Measurements from ENCODE around the gene NUFIP1. TPM values are rescaled to one million over a fixed set of nuclear protein-coding genes. Genes with fewer than 3 reads are reported as not detected.

NUFIP1 gene
- total and polyA plus RNA-seq, 5 donors: 2.1 to 4.6 (median 3.4) TPM

DNA sequence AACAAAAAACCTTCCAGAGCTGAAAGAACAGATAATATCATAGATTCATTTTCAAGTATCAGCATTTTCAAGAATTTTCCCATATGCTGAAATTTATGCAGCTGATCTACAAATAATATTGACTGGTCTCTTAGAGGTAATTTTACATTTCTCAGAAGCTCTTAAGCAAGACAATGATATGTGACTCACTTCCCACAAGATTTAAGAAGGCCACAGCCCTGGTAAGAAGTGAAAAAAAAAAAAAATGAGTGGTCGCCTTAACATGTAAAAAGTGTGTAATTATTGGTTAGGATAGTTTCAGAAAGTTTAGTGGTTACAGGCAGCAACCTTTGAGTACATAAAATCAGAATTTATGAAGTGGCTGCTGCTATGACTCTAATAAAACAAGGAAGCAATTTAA is 54.5 kb downstream of the NUFIP1 start:
- H3K9me3 ChIP-seq (ENCODE audit: control insufficient read depth, low read length): no peaks in the 10 kb centered on the region
- no peak overlapping the region for H3K4me3 ChIP-seq (ENCODE audit: low read length)
- intact Hi-C loops (cut with DNase I): no loop called here
- H3K27ac ChIP-seq (ENCODE audit: low read length): no peak overlapping the region
- ATAC-seq (no peak), DNase-seq (no peak)
- no peaks in the 10 kb centered on the region for H3K27me3 ChIP-seq (ENCODE audit: control insufficient read depth, insufficient read depth)
- peaks cover 6% of the 10 kb centered on the region for H3K4me1 ChIP-seq (ENCODE audit: control insufficient read depth, insufficient read depth, low read length)
- 0% methylated on average over 1 of the region's 1 CpG for WGBS

DNA sequence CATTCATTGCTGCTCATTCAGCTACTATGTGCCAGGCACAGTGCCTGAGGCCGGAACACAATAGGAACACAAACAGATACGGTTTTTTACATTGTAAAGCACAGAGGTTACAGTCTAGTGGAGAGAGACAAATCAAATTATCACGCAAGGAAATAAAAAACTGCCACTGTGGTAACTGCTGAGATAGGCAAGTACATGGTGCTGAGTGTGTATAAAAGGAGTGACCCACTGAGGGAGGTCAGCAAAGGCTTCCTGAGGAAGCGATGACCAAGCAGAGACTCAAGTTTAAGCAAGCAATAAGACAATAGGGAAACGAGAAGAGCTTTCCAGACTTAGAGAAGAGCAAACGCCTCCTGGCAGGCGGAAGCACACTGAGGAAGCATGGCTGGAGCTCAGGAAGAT is 56.4 kb downstream of the NUFIP1 start:
- Histone ChIP-seq H3K4me1 (ENCODE audit: control insufficient read depth, insufficient read depth, low read length) (peaks cover 6% of the 10 kb centered on the region), H3K4me3 (ENCODE audit: low read length) (no peak overlapping the region), H3K27me3 (ENCODE audit: control insufficient read depth, insufficient read depth) (no peaks in the 10 kb centered on the region), H3K9me3 (ENCODE audit: control insufficient read depth, low read length) (no peaks in the 10 kb centered on the region), H3K27ac (ENCODE audit: low read length) (peak overlapping the region; percentile 84)
- ATAC-seq (peak; percentile 92 to 96), DNase-seq (peak; percentile 49 to 72 (median 62))
- intact Hi-C loops (cut with DNase I): no loop called here
- WGBS: 47% methylated on average over 7 of the region's 7 CpGs

DNA sequence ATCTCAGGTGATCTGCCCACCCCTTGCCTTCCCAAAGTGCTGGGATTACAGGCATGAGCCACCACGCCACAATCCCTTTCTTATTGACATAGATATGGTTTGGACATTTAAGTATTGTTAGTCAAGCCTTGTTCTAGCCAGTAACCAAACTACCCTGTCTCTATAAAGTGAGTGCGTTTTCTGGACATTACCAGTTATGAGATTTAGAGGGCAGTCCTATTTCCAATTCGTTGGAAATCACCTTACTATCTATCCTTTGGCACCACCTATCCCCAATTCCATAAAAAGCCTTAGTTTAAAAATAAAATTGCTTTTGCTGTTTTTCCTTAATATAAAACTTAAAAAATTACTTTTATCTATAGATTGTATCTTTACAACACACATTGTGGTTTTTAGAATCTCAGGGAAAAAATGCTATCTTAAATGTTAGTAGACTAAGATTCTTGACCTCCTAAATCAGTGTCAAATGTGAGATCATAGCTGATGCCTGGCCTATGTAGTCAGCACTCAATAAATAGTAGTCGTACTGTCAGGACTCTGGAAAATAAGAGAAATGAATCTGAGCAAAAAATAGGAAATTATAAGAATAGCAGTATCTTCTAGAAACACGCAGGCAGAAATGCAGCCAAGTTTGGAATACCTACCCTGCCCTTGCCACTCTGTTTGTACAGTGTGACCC is 57.0 kb downstream of the NUFIP1 start:
- 42% methylated on average over 5 of the region's 5 CpGs for WGBS
- Histone ChIP-seq H3K4me1 (ENCODE audit: control insufficient read depth, insufficient read depth, low read length) (peaks cover 6% of the 10 kb centered on the region), H3K4me3 (ENCODE audit: low read length) (no peak overlapping the region), H3K27ac (ENCODE audit: low read length) (peak overlapping the region; percentile 84), H3K9me3 (ENCODE audit: control insufficient read depth, low read length) (no peaks in the 10 kb centered on the region), H3K27me3 (ENCODE audit: control insufficient read depth, insufficient read depth) (no peaks in the 10 kb centered on the region)
- intact Hi-C loops (cut with DNase I): no loop called here
- DNase-seq (no peak), ATAC-seq (peak; percentile 52 to 70)

DNA sequence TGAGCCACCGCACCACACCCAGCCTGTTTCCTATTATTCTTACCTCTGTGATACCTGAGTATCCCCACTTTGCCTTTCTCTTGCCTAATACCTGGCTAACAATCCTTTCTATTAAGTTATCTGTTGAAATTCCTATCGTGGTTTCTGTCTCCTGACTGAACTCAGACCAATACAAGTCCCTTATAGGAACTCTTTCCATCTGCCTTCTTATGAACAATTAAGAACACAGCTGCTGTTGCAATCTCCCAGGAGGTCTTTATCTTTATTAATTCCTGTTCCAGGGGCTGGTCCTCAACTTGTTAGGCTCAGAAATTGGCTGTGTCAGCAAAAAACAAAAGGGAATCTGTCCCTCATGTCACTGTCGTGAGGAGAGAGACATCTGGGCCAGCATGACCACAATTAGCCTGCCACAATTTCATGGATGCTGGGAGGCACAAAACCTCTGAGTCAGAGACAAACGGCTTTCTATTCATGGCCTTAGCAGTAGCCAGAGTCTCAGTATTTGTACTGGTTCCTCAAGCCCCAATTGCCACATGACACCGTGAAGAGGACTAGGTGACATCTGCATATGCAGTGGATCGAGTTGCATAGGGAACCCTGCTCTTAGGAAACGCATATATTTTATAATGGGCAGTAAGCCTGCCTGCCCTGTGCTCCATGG is 58.2 kb downstream of the NUFIP1 start:
- Histone ChIP-seq H3K27me3 (ENCODE audit: control insufficient read depth, insufficient read depth) (no peaks in the 10 kb centered on the region), H3K9me3 (ENCODE audit: control insufficient read depth, low read length) (no peaks in the 10 kb centered on the region), H3K4me1 (ENCODE audit: control insufficient read depth, insufficient read depth, low read length) (peaks cover 6% of the 10 kb centered on the region), H3K27ac (ENCODE audit: low read length) (no peak overlapping the region), H3K4me3 (ENCODE audit: low read length) (no peak overlapping the region)
- 66% methylated on average over 7 of the region's 7 CpGs for WGBS
- intact Hi-C loops (cut with DNase I): no loop called here
- no peak for DNase-seq
- no peak for ATAC-seq

DNA sequence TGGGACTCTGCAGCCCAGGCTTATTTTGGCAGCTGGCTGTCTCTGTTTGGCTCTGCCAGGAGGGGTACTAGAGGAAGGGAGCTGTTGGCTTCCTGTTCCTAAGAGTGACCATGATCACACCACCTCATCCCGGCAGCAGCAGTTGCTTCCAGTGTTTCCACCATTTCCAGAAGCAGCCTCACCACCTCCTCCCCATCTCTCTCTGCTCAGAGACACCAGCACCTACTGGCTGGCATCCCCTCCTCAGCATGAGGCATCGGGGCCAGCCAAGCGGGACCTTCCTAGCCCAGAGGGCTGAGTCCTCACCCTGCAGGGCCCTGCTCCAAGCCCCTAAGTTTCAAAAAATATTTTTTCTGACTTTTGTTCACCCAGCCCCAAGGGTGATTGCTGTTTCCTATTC is 59.0 kb downstream of the NUFIP1 start:
- ATAC-seq (peak in 1 of 2 donors; percentile 10), DNase-seq (peak in 1 of 3 donors; percentile 22)
- H3K27me3 ChIP-seq (ENCODE audit: control insufficient read depth, insufficient read depth): no peaks in the 10 kb centered on the region
- no peak overlapping the region for H3K4me3 ChIP-seq (ENCODE audit: low read length)
- peaks cover 6% of the 10 kb centered on the region for H3K4me1 ChIP-seq (ENCODE audit: control insufficient read depth, insufficient read depth, low read length)
- 67% methylated on average over 3 of the region's 3 CpGs for WGBS
- no peak overlapping the region for H3K27ac ChIP-seq (ENCODE audit: low read length)
- intact Hi-C loops (cut with DNase I): no loop called here
- no peaks in the 10 kb centered on the region for H3K9me3 ChIP-seq (ENCODE audit: control insufficient read depth, low read length)

DNA sequence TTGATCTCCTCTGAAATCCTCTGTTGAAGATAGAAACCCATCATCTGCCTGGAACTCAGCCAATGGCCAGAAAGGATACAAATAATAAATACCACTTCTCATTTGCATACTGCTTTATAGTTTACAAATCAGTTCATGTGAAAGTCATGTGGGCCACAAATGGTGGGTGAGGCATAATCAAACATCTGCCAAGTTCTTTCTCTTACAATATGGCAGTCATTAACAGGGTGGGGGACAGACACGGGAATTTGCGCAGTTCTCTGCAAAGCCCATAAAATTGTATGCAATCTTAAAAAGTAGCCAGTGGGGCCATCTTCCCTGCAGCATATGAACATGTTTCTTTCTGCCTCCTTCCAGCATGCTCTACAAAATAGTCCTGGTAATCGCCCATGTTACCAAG is 59.6 kb downstream of the NUFIP1 start:
- intact Hi-C loops (cut with DNase I): no loop called here
- Histone ChIP-seq H3K9me3 (ENCODE audit: control insufficient read depth, low read length) (no peaks in the 10 kb centered on the region), H3K27ac (ENCODE audit: low read length) (no peak overlapping the region), H3K4me3 (ENCODE audit: low read length) (no peak overlapping the region), H3K27me3 (ENCODE audit: control insufficient read depth, insufficient read depth) (no peaks in the 10 kb centered on the region), H3K4me1 (ENCODE audit: control insufficient read depth, insufficient read depth, low read length) (peaks cover 6% of the 10 kb centered on the region)
- no peak for DNase-seq
- ATAC-seq: no peak
- WGBS: 92% methylated on average over 3 of the region's 3 CpGs

DNA sequence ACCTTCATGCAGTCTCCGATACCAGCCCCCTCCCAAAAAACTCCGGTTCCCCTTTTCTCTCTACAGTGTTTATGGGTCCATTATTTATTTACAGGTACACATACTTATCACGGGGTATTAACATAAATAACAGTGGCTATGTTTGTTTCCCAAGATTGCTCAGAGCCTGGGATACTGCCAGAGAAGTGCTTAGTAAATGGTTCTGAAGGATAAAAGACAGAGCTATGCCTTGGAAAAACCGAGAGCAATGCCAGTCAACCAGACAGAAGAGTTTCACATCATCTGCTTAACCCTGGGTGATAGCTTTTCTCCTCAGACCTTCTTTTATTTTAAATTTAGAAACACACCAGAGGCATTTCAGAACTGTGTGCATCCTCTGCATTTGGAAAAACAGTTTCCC is 61.3 kb downstream of the NUFIP1 start:
- intact Hi-C loops (cut with DNase I): no loop called here
- no peak for ATAC-seq

DNA sequence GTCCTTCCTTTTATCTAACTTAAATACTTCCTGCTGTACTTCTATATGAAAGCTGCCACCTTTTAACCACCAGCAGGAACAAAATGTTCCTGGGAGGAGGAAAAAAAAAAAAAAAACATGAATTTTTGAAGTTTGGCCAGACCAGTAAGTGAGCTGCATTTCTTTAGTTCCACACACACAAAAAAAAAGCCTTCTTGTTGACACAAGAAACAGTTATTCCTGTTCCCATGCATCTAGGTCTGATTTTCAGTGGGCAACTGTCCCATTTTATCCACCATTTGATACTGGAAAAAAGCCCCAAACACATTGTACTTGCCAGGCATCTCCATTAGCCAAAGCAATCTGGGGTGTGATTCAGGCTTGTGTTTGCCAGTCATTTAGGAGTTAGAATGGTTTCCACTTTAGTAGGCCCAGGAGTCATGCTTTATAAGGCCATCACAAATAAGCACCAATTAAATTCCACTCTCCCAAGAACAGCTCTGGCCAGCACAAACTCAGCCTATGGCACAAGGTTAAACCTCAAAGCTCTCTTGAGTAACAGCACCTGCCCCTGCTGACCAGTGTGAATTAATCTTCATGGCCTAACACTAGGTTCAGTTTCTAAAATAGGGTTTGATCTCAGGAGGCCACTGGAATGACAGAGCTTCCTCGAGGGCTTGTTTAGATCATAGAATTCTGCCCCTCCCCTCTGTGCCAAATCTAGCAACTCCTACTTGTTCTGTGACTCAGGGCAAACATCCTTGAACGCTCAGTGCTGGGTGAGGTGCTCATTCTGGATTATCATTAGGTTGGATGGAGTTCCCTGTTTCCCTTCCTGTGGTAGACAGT is 67.1 kb downstream of the NUFIP1 start:
- peak overlapping the region; percentile 100 for H3K27ac ChIP-seq (ENCODE audit: low read length)
- DNase-seq (peak in 1 of 3 donors; percentile 19), ATAC-seq (peak; percentile 35 to 53)
- WGBS: 13% methylated on average over 2 of the region's 2 CpGs
- H3K9me3 ChIP-seq (ENCODE audit: control insufficient read depth, low read length): no peaks in the 10 kb centered on the region
- H3K27me3 ChIP-seq (ENCODE audit: control insufficient read depth, insufficient read depth): no peaks in the 10 kb centered on the region
- peaks cover 3% of the 10 kb centered on the region for H3K4me1 ChIP-seq (ENCODE audit: control insufficient read depth, insufficient read depth, low read length)
- no peak overlapping the region for H3K4me3 ChIP-seq (ENCODE audit: low read length)
- intact Hi-C loops (cut with DNase I): no loop called here

More for the DNA sequence above, 61.3 kb downstream of the NUFIP1 start:
- H3K4me1 ChIP-seq (ENCODE audit: control insufficient read depth, insufficient read depth, low read length): peaks cover under 1% of the 10 kb centered on the region
- no peak overlapping the region for H3K27ac ChIP-seq (ENCODE audit: low read length)
- H3K27me3 ChIP-seq (ENCODE audit: control insufficient read depth, insufficient read depth): no peaks in the 10 kb centered on the region
- no peak overlapping the region for H3K4me3 ChIP-seq (ENCODE audit: low read length)
- DNase-seq: no peak
- H3K9me3 ChIP-seq (ENCODE audit: control insufficient read depth, low read length): no peaks in the 10 kb centered on the region
- 74% methylated on average over 4 of the region's 4 CpGs for WGBS

DNA sequence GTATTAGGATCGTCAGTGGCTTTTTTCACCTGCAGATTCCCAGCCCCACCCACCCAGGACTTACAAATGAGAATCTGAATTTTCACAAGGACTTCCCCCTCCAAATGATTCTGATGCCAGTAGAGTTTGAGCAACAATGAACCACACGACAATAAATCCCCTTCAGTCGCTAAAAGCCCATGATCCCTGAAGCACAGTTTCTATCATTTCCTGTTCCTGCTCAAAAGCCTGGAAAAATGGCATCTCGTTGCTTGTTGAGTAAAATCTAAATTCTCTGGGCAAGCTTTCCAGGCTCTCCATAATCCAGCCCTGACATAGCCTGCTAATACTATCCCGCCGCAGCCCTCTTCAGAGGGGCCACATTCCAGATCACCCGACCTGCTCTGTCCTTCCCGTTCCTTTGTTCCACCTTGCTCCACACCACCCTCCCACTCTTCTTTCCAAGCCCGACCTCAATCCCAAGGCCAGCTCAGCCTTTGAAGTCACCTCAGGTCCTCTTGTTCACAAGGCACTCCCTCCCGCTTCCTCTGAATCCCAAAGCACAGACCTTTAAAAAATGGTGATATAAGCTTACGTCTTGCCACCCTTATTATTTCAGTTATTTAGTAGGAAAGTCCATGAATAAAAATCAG is 67.9 kb downstream of the NUFIP1 start:
- peaks cover 3% of the 10 kb centered on the region for H3K4me1 ChIP-seq (ENCODE audit: control insufficient read depth, insufficient read depth, low read length)
- no peaks in the 10 kb centered on the region for H3K27me3 ChIP-seq (ENCODE audit: control insufficient read depth, insufficient read depth)
- WGBS: 77% methylated on average over 11 of the region's 11 CpGs
- H3K27ac ChIP-seq (ENCODE audit: low read length): peak overlapping the region; percentile 100
- H3K9me3 ChIP-seq (ENCODE audit: control insufficient read depth, low read length): no peaks in the 10 kb centered on the region
- H3K4me3 ChIP-seq (ENCODE audit: low read length): no peak overlapping the region
- no peak for ATAC-seq
- intact Hi-C loops (cut with DNase I): no loop called here
- DNase-seq: peak in 1 of 3 donors; percentile 26

DNA sequence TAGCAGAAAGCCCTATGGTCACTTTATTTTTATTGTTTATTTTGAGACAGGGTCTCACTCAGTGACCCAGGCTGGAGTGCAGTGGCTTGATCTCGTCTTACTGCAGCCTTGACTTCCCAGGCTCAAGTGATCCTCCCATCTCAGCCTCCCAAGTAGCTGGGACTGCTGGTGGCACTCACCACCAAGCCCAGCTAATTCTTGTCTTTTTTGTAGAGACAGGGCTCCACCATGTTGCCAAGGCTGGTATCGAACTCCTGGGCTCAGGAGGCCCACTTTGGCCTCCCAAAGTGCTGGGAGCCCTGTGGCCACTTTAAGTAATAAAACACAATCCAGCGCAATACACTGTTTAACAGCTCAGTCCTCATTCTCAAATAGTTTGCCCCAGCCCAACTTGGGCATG is 69.3 kb downstream of the NUFIP1 start:
- Histone ChIP-seq H3K4me3 (ENCODE audit: low read length) (no peak overlapping the region), H3K27me3 (ENCODE audit: control insufficient read depth, insufficient read depth) (no peaks in the 10 kb centered on the region), H3K27ac (ENCODE audit: low read length) (no peak overlapping the region), H3K9me3 (ENCODE audit: control insufficient read depth, low read length) (no peaks in the 10 kb centered on the region), H3K4me1 (ENCODE audit: control insufficient read depth, insufficient read depth, low read length) (peaks cover 3% of the 10 kb centered on the region)
- DNase-seq (no peak), ATAC-seq (no peak)
- intact Hi-C loops (cut with DNase I): no loop called here
- WGBS: 96% methylated on average over 3 of the region's 3 CpGs
